HCT116 (cell line): ENCODE measurements around the gene TTBK1.

Experiments
- CBX3 ChIP-seq: IDR thresholded peaks from 2 replicates; pipeline ENCODE4 v1.6.1; 2012; ENCODE audit warnings: low read depth
- CEBPB ChIP-seq: IDR thresholded peaks from 2 replicates; pipeline ENCODE4 v1.6.1; 2012; ENCODE audit warnings: low read depth
- CTCF ChIP-seq, 3 experiments: fragments of 200-600 bp in 1 of 3; sonication (generic) in 1 of 3; IDR thresholded peaks in 2 of 3; conservative IDR thresholded peaks in 1 of 3; 2 replicates each; pipeline ENCODE4 v1.5.1; 2012 to 2017; ENCODE audit warnings: low read depth in 2 of 3, low read length in 2 of 3, antibody characterized with exemption in 1 of 3, borderline replicate concordance in 1 of 3, control low read depth in 1 of 3, mild to moderate bottlenecking in 1 of 3, mixed read lengths in 1 of 3, mixed run types in 1 of 3, moderate library complexity in 1 of 3; ENCODE audit not compliant: insufficient read depth in 1 of 3
- EGR1 ChIP-seq: IDR thresholded peaks from 2 replicates; pipeline ENCODE4 v1.6.1; 2012; ENCODE audit warnings: low read depth
- EZH2phosphoT487 ChIP-seq: fragments of 200-600 bp; IDR thresholded peaks from 2 replicates; pipeline ENCODE4 v1.6.1; 2018; ENCODE audit warnings: antibody characterized with exemption, borderline replicate concordance
- JUND ChIP-seq: IDR thresholded peaks from 2 replicates; pipeline ENCODE4 v1.6.1; 2012
- MAX ChIP-seq: IDR thresholded peaks from 2 replicates; pipeline ENCODE4 v1.6.1; 2012
- POLR2A ChIP-seq: IDR thresholded peaks from 2 replicates; pipeline ENCODE4 v1.7.0; 2011; ENCODE audit warnings: borderline replicate concordance; ENCODE audit not compliant: insufficient read depth, insufficient read length; ENCODE audit errors: extremely low read depth
- POLR2AphosphoS5 ChIP-seq: IDR thresholded peaks from 2 replicates; pipeline ENCODE4 v1.6.1; 2011; ENCODE audit warnings: mild to moderate bottlenecking, low read depth, low read length, moderate library complexity
- SP1 ChIP-seq: IDR thresholded peaks from 2 replicates; pipeline ENCODE4 v1.6.1; 2012; ENCODE audit warnings: low read depth
- TCF7L2 ChIP-seq: IDR thresholded peaks from 2 replicates; pipeline ENCODE4 v1.7.0; 2011; ENCODE audit warnings: borderline replicate concordance, inconsistent platforms; ENCODE audit not compliant: insufficient read depth, insufficient read length; ENCODE audit errors: extremely low read depth
- YY1 ChIP-seq: IDR thresholded peaks from 2 replicates; pipeline ENCODE4 v1.6.1; 2011; ENCODE audit warnings: low read length, low read depth, moderate library complexity, mild to moderate bottlenecking; ENCODE audit not compliant: insufficient replicate concordance; ENCODE audit errors: extremely low read depth

GRCh38 chr6:43253401-43253800 is 10.1 kb downstream of the TTBK1 start:
- TF ChIP-seq CTCF (IDR thresholded peaks at IDR 0.05 in 2 of 3, conservative IDR thresholded peaks at IDR 0.05 in 1 of 3; ENCODE audit: borderline replicate concordance in 1 of 3, insufficient read depth in 1 of 3, low read depth in 2 of 3, low read length in 2 of 3) (no peak), SP1 (no peak), POLR2A (no peak), POLR2AphosphoS5 (no peak), EGR1 (no peak), YY1 (no peak), TCF7L2 (no peak), CEBPB (no peak), EZH2phosphoT487 (no peak), CBX3 (no peak), JUND (no peak), MAX (no peak)
